KMS-11 (cell line): ENCODE data around the gene PIK3R2.

Source experiments
- H2AFZ ChIP-seq: fragments of 200-600 bp; sonication (generic); 2 replicates; pipeline ENCODE4 v1.6.1; 2016; ENCODE audit warnings: antibody characterized with exemption, mixed run types, low read depth
- H3K27ac ChIP-seq: fragments of 200-600 bp; sonication (generic); 2 replicates; pipeline ENCODE4 v1.6.1; 2016; ENCODE audit warnings: mild to moderate bottlenecking, mixed run types
- H3K27me3 ChIP-seq: fragments of 200-600 bp; sonication (generic); 2 replicates; pipeline ENCODE4 v1.6.1; 2017; ENCODE audit warnings: mild to moderate bottlenecking, low read depth, mixed run types, moderate library complexity; ENCODE audit not compliant: insufficient read depth
- H3K36me3 ChIP-seq: fragments of 200-600 bp; sonication (generic); 2 replicates; pipeline ENCODE4 v1.6.1; 2017; ENCODE audit warnings: mild to moderate bottlenecking, mixed run types; ENCODE audit not compliant: insufficient read depth
- H3K4me1 ChIP-seq: fragments of 200-600 bp; sonication (generic); 2 replicates; pipeline ENCODE4 v1.6.1; 2016; ENCODE audit warnings: mild to moderate bottlenecking, low read depth, mixed run types; ENCODE audit not compliant: poor library complexity, severe bottlenecking
- H3K4me2 ChIP-seq: fragments of 200-600 bp; sonication (generic); 2 replicates; pipeline ENCODE4 v1.7.0; 2016; ENCODE audit warnings: mild to moderate bottlenecking, mixed run types
- H3K4me3 ChIP-seq: fragments of 200-600 bp; sonication (generic); IDR thresholded peaks from 2 replicates; pipeline ENCODE4 v1.6.1; 2017; ENCODE audit warnings: low read depth, low read length, mixed read lengths; ENCODE audit not compliant: insufficient read depth
- H3K79me2 ChIP-seq: fragments of 200-600 bp; sonication (generic); 2 replicates; pipeline ENCODE4 v1.6.1; 2016; ENCODE audit warnings: low read depth, mixed run types; ENCODE audit not compliant: insufficient read depth
- H3K9ac ChIP-seq: fragments of 200-600 bp; sonication (generic); 2 replicates; pipeline ENCODE4 v1.6.1; 2016; ENCODE audit warnings: mild to moderate bottlenecking, mixed run types
- H4K20me1 ChIP-seq: fragments of 200-600 bp; sonication (generic); 2 replicates; pipeline ENCODE4 v1.6.1; 2016; ENCODE audit warnings: mild to moderate bottlenecking, mixed run types; ENCODE audit not compliant: insufficient read depth
- TF ChIP-seq, protein P1 (sequence below): fragments of 200-600 bp; sonication (generic); conservative IDR thresholded peaks from 2 replicates; pipeline ENCODE4 v1.6.1; 2017; ENCODE audit warnings: low read depth, mild to moderate bottlenecking, antibody characterized with exemption, low read length, moderate library complexity, mixed read lengths

The PIK3R2 gene

DNA sequence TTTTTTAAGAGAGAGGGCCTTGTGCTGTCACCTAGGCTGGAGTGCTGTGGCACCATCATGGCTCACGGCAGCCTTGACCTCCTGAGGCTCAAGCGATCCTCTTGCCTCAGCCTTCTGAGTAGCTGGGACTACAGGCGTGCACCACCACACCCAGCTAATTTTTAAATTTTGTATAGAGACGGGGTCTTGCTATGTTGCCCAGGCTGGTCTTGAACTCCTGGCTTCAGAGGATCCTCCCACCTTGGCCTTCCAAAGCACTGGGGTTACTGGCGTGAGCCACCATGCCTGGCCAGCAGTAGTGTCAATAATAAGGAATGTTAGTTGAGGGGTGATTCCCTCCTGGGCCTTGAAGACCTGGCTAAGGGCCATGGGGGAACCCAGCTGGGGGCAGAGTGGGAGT, 31.8 kb upstream of the PIK3R2 start:
- Histone ChIP-seq H3K27me3 (no peaks in the 10 kb centered on the region), H3K4me2 (no peak overlapping the region), H3K27ac (no peak overlapping the region), H3K36me3 (no peaks in the 10 kb centered on the region), H3K4me1 (peaks cover 28% of the 10 kb centered on the region), H3K4me3 (no peak overlapping the region), H3K9ac (no peak overlapping the region), H2AFZ (no peak overlapping the region), H4K20me1 (no peaks in the 10 kb centered on the region), H3K79me2 (no peaks in the 10 kb centered on the region)
- TF ChIP-seq, protein P1, sequence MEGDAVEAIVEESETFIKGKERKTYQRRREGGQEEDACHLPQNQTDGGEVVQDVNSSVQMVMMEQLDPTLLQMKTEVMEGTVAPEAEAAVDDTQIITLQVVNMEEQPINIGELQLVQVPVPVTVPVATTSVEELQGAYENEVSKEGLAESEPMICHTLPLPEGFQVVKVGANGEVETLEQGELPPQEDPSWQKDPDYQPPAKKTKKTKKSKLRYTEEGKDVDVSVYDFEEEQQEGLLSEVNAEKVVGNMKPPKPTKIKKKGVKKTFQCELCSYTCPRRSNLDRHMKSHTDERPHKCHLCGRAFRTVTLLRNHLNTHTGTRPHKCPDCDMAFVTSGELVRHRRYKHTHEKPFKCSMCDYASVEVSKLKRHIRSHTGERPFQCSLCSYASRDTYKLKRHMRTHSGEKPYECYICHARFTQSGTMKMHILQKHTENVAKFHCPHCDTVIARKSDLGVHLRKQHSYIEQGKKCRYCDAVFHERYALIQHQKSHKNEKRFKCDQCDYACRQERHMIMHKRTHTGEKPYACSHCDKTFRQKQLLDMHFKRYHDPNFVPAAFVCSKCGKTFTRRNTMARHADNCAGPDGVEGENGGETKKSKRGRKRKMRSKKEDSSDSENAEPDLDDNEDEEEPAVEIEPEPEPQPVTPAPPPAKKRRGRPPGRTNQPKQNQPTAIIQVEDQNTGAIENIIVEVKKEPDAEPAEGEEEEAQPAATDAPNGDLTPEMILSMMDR = no peak

DNA sequence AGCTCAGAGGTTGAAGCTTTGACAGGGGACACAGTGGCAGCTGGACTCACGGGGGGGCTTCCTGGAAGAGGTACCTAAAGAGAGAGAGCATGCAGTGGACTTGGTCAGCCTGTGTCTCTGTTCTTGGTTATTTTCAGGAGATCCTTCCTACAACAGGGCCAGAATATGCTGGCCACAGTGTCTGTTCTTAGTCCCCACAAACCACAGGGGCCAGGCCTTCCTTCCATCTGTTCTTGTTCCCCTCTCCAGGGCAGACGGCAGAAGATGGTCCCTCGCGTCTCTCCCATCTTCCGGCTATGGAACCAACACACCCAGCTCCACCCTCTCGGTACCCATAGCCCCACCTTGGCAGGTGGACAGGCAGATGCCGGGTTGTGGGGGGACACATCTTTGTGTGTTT, 30.5 kb upstream of the PIK3R2 start:
- Histone ChIP-seq H3K36me3 (no peaks in the 10 kb centered on the region), H3K4me2 (no peak overlapping the region), H3K4me1 (peaks cover 27% of the 10 kb centered on the region), H3K27me3 (no peaks in the 10 kb centered on the region), H4K20me1 (no peaks in the 10 kb centered on the region), H3K4me3 (no peak overlapping the region), H3K79me2 (no peaks in the 10 kb centered on the region), H3K9ac (no peak overlapping the region), H2AFZ (no peak overlapping the region), H3K27ac (no peak overlapping the region)
- TF ChIP-seq, protein P1 = no peak

GRCh38 chr19:18122860-18123795, 29.8 kb upstream of the PIK3R2 start:
- Histone ChIP-seq H3K4me1 (peaks cover 33% of the 10 kb centered on the region), H2AFZ (no peak overlapping the region), H3K79me2 (no peaks in the 10 kb centered on the region), H3K4me3 (no peak overlapping the region), H3K27me3 (no peaks in the 10 kb centered on the region), H3K9ac (no peak overlapping the region), H3K4me2 (no peak overlapping the region), H3K36me3 (no peaks in the 10 kb centered on the region), H3K27ac (no peak overlapping the region), H4K20me1 (no peaks in the 10 kb centered on the region)
- TF ChIP-seq, protein P1 = no peak

DNA sequence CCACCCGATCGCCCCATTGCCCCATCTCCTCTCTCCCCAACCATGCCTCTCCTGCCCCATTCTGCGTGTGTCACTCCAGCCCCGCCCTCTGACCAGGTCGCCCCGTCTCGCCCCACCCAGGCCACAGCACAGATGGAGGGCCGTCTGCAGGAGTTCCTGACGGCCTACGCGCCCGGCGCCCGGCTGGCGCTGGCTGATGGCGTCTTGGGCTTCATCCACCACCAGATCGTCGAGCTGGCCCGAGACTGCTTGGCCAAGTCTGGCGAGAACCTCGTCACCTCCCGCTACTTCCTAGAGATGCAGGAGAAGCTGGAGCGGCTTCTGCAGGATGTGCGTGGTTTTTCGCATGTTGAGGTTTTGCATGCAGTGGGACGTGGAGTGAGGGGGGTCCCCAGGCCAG, 29.1 kb upstream of the PIK3R2 start:
- Histone ChIP-seq H3K9ac (no peak overlapping the region), H3K4me1 (peaks cover 32% of the 10 kb centered on the region), H3K79me2 (no peaks in the 10 kb centered on the region)

More for the DNA sequence above, 29.1 kb upstream of the PIK3R2 start:
- no peak overlapping the region for H3K4me2 ChIP-seq
- no peak overlapping the region for H3K27ac ChIP-seq
- no peaks in the 10 kb centered on the region for H3K27me3 ChIP-seq
- no peaks in the 10 kb centered on the region for H4K20me1 ChIP-seq
- no peaks in the 10 kb centered on the region for H3K36me3 ChIP-seq
- H3K4me3 ChIP-seq = no peak overlapping the region
- H2AFZ ChIP-seq = no peak overlapping the region
- TF ChIP-seq, protein P1 = no peak
